ENCODE data around the gene CLPTM1.
"Not testable (repeated sequence)": the region's sequence is repeated elsewhere in the genome, so short reads cannot be mapped to it uniquely, and the experiment has no call there.

Gene CLPTM1

DNA sequence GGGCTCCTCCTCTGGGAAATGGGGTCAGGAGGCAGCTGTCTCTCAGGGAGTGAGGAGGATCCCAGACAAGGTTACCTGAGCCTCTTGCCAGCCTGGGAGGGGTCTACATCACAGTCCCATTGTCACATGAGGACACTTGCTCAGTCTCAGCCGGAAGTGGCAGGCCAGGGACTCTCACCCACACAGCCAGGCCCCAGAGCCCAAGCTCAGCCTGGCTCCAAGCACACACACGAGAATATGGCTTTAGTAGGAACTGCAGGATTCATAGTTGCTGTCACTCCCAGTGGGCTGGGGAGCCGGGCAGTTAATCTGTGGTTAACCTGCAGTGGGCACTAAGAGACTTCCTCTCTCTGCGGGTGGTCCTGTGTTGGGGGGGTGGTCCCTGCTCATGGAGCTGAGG, 30.3 kb downstream of the CLPTM1 start:
- no peak for DNase-seq

DNA sequence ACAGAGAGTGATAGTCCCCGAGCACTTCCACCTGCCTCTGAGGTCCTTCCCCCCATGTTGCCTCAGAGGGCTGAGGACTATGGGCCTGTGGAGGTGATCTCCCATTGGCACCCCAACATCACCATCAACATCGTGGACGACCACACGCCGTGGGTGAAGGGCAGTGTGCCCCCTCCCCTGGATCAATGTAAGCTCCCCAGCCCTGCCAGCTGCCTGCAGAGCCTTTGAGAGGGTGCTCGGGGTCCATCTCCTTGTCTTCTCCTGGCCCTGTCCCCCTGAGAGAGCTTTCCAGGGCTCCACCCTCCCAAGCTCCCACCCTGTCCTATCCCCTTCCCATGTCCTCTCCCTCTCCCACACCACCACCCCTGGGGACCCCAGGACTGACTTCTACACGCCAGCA, 31.2 kb downstream of the CLPTM1 start:
- DNase-seq, result no peak

DNA sequence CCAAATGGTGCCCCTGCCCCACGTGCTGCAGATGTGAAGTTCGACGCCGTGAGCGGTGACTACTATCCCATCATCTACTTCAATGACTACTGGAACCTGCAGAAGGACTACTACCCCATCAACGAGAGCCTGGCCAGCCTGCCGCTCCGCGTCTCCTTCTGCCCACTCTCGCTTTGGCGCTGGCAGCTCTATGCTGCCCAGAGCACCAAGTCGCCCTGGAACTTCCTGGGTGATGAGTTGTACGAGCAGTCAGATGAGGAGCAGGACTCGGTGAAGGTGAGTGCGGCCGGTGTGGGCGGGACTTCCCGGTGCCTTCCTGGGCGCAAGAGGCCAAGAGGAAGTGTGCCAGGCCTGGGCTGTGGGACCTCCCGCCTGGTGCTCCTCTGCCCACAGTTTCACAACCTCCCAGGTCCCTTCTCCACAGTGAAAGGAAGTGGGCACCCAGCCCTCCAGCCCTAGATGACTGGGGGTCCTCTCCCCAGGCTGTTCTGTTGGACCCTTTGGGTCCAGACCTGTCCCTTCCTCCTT, 32.0 kb downstream of the CLPTM1 start:
- DNase-seq, result no peak

DNA sequence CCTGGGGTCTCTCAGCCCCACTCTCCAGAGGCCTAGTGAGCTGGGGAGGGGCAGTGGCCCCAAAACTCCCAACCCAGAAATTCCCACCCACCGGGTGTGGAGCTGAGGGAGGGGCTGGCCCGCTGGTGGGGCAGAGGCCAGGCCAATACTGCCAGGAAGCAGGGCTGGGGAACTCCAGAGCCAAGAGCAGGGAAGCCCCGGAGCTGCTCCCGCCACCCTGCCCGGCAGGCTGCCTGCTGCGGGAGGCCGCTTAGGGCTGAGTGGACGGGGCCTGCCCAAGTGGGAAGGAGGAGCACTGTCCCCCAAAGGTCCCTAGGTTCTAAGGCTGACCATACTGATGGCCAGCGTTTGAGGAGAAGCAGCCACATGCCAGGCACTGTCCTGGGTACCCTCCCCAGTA, 33.1 kb downstream of the CLPTM1 start:
- DNase-seq, result no peak

DNA sequence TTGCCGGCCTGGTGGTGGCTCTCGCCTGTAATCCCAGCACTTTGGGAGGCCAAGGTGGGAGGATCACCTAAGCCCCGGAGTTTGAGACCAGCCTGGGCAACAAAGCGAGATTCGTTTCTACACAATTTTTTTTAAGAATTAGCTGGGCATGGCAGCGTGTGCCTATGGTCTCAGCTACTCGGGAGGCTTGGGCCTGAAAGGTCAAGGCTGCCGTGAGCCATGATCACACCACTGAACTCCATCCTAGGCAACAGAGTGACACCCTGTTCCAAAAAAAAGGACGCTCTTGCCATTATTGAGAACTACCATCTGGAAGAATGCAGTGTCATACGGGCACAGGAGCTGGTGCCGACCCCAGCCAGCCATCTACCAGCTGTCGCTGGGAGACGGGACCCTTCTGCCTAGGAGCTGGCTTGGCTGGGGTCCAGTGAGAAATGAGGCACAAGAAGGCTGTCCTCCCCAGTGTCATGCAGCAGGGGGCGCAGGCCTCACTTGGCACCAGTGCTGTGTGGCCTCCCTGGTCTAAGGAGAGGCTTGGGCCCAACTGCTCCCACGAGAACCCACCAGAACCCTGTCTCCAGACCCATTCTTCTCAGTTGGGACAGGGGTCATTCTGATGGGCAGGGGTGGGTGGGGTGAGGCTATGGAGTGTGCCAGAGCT, 33.8 kb downstream of the CLPTM1 start:
- DNase-seq, result peak; percentile 71

DNA sequence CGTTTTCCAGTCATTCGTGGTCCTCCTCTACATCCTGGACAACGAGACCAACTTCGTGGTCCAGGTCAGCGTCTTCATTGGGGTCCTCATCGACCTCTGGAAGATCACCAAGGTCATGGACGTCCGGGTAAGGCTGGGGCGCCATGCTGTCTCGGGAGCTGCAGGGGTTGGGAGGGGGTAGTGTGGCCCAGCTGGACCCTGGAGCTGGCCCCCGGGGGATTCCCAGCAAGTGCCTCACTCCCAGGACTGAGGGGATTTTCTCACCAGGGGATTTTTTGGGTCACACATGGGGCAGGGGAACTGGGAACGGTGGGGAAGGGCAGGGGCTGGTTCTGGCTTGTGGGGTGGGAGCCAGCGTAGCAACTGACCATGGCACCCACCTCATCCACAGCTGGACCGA, 35.3 kb downstream of the CLPTM1 start:
- DNase-seq, result no peak

DNA sequence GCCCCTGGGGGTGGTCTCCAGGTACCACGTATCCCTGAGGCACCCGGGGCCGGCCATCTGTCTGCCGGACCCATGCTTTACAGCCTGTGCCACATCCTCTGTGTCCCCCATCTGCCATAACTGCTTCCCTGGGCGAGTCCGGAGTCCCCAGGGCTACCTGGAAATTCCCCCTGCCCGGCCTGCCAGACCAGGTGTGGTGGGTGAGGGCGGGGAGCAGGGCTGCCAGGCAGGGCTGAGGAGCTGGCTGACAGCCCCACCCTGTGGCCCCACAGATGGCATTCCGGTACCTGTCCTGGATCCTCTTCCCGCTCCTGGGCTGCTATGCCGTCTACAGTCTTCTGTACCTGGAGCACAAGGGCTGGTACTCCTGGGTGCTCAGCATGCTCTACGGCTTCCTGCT, 35.8 kb downstream of the CLPTM1 start:
- DNase-seq, result no peak

DNA sequence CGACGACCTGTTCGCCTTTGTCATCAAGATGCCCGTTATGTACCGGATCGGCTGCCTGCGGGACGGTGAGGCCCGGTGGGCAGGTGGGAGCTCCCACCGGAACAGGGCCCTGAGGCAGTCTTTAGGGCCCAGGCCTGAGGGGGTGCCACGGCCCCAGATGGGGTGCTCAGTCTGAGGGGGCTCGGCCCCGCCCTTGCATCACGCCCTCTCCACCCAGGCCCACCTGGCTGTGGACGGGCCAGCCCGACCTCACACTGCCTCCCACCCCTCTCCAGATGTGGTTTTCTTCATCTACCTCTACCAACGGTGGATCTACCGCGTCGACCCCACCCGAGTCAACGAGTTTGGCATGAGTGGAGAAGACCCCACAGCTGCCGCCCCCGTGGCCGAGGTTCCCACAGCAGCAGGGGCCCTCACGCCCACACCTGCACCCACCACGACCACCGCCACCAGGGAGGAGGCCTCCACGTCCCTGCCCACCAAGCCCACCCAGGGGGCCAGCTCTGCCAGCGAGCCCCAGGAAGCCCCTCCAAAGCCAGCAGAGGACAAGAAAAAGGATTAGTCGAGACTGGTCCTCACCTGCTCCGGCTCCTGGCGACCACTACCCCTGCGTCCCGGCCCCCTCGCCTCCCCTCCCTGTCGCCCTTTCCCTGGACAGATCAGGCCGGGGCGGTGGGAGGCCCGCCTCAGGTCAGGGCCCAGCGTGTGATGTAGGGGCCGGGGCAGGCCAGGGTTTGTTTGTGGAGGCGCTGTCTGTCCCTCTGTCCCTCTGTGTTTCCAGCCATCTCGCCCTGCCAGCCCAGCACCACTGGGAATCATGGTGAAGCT, 37.4 kb downstream of the CLPTM1 start:
- DNase-seq, result no peak

DNA sequence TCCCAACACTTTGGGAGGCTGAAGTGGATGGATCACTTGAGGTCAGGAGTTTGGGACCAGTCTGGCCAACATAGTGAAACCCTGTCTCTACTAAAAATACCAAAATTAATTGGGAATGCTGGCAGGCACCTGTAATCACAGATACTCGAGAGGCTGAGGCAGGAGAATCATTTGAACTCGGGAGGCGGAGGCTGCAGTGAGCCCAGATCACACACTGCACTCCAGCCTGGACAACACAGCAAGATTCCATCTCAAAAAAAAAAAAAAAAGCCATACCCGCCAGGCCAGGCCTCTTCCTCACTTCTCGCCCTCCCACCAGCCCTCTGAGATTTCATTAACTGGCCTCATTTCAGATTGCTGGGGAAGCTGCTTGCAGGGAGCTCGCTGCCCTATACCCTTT, 38.3 kb downstream of the CLPTM1 start:
- no peak for DNase-seq

DNA sequence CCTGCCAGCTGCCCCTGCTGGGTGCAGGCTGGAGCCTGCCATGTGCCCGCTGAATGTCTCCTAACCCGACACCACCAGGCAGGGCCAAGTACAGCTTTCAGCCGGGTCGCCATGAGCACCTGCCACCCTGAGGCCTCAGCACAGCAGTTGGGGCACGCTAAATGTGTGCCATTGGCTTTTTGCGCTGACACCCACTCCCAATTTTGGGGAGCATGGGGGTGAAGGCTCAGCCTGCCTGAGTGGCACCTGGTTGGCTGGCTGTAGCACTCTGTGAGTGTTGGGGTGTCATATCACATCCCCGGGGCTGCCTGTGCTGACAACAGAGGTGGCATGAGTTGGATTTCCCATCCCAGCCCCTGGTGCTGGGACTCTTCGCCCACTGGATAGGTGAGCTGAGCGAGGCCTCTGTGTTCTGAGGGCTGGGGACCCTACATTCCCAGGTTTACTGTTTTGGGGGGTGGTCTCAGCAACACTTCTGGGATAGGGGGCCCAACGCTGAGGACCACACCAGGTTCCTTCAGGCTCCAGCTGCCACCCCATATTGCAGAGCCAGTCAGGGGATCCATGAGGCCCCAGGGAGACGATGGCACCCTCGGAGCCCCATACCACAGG, 38.9 kb downstream of the CLPTM1 start:
- no peak for DNase-seq

DNA sequence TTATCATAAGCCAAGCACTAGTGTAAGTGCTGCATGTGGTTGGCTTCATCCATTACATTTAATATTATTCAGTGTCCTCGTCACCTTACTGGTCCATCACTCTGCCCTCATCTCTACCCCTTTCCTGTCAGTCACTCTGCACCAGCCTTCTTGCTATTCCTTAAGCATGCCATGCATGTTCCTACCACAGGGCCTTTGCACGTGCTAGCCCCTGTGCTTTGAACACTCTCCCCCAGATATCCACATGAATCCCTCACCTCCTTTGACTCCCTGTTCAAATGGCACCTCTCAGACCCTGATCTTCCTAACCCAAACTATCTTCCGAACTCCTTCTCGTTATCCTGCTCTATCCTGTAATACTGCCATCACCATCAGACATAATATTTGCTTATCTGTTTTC, 42.8 kb downstream of the CLPTM1 start:
- no peak for DNase-seq

DNA sequence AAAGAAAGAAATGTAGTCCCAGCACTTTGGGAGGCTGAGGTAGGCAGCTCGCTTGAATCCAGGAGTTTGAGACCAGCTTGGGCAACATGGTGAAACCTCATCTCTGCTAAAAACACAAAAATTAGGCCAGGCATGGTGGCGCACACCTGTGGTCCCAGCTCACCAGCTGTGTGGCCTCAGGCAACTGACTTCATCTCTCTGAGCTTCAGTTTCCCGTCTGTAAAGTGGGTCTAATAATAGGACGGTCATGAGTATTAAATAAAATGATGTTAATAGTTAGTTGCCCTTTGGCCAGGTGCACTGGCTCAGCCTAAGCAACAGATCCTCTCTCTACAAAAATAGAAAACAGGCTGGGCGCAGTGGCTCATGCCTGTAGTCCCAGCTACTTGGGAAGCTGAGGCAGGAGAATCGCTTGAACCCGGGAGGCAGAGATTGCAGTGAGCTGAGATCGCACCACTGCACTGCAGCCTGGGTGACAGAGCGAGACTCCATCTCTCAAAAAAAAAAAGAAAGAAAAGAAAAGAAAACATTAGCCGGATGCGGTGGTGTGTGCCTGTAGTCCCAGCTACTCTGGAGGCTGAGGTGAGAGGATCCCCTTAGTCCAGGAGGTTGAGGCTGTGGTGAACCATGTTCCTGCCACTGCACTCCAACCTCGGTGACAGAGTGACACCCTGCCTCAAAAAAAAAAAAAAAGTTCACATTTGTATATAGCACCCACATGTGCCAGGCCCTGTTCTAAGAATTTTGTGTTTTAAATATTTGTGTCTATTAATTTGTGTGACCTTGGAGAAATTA, 44.1 kb downstream of the CLPTM1 start:
- not testable (repeated sequence) for DNase-seq

DNA sequence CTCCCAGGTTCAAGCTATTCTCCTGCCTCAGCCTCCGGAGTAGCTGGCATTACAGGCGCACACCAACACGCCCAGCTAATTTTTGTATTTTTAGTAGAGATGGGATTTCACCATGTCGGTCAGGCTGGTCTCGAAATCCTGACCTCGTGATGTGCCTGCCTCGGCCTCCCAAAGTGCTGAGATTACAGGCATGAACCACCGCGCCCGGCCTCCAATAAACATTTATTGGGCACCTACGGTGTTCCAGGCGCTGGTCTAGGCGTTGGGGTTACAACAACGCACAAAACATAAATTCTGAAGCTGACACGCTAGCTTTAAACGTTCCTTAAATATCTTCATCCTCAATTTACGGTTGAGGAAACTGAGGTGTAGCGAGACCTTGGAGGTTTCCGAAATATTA, 45.5 kb downstream of the CLPTM1 start:
- not testable (repeated sequence) for DNase-seq

DNA sequence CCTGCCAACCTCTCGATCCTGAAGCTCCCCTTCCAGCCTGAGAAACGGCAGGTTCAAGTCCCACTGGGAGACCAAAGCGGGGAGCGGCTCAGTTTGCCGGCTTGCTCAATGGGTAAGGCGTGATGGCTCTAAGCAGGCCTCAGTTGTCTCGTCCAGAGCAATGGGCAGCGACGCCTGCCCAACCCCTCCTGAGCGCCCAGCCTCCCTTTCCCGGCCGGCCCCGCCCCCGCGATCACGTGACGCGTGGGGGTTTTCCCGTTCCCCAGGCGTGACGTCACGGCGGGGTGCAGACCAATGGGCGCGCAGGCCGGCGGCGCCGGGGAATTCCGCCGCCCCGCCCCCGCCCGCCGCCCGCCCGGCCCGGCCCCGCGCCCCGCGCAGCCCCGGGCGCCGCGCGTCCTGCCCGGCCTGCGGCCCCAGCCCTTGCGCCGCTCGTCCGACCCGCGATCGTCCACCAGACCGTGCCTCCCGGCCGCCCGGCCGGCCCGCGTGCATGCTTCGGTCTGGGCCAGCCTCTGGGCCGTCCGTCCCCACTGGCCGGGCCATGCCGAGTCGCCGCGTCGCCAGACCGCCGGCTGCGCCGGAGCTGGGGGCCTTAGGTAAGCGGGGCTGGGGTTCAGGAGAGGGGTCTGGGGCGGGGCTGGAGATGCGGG, 46.0 kb downstream of the CLPTM1 start, which contains the start of gene RELB:
RELB (plus strand) TSS at position 378 of the 653 bp plus-strand sequence; CDS start at position 494, 116 bp downstream.
- DNase-seq, result peak; percentile 98

DNA sequence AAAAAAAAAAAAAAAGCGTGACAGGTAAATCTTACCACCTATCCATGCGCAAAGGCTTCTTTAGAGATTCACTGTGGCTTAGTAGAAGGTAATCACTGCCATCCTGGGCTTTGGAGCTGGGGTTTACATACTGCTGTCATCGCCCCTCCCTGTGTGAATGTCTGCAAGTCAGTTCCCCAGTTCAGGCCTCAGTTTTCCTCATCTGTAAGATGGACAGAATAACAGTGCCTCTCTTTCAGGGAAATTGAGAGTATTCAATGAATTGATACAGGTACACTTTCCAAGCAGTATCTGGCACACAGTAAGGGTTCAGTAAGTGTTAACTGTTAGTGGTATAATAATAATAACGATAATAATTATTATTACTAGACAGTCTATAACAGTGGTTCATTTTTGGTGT, 48.3 kb downstream of the CLPTM1 start:
- no peak for DNase-seq

DNA sequence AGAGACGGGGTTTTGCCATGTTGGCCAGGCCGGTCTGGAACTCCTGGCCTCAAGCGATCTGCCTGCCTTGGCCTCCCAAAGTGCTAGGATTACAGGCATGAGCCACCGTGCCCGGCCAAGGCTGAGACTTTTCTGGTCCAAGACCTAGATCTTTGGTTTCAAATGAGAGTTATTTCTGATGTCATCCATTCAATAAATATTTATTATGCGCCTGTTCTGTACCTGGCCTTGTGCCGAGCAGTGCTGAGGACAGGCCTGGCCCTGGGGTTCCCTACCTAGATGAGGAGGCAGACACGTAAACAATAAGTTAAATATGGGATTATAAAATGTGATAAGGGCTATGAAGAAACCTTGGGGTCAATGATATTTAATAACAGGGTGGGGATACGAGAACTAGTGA, 50.6 kb downstream of the CLPTM1 start:
- DNase-seq, result no peak

DNA sequence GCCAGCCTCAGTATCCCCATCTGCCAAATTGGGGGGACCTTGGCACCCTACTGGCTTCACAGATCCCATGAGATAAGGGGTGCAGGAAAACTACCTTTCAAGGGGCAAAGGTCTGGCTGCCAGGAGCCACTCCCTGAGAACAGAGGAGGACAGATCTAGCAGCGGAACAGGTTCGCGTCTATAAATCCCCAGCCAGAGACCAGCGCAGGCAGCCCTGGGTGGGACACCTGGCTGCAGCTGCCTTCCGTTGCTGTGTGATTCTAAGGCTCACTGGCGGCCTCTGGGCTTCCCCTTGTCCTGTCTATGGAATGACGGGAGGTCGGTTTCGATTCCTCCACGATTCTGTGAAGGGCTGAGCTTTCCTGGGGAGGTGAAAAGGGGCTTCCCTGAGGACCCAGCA, 53.4 kb downstream of the CLPTM1 start:
- no peak for DNase-seq

DNA sequence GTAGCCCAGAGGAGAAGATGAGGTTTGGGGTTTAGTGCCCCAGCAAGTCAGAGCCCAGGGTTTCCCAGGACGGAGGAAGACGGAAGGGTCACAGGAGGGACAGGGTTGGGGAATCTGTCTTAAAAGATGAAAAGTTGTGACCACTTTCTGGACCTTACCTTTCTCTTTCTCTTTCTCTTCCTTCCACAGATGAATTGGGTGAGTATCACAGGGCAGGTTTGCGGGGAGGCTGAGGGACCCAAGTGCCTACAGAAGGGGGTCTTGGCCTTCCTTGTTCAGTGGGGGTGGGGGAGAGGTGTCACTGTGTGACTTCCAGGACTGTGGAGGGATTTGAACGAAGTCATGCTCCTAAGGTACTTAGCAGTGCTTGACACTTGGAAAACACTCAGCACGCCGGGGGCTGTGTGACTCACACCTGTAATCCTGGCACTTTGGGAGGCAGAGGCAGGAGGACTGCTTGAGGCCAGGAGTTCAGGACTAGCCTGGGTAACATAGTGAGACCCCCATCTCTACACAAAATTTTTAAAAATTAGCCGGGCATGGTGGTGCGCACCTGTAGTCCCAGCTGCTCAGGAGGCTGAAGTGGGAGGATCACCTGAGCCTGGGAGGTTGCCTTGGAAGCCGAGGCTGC, 54.6 kb downstream of the CLPTM1 start:
- DNase-seq, result no peak

DNA sequence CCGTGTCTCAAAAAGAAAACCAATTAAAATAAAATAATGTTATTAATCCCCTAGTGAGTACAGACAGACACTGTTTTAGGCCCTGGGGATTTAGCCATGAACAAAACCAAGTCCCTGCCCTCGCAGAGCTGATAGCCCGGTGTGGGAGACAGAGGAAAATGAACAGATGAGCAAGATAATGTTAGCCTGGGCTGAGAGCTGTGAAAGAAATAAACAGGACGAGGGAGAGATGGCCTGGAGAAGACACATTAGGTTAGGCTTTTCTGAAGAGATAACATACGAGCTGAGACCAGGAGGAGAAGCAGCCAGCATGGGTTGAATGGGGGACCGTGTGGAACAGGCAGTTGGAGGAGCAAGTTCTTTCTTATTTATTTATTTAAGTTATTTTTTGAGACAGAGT, 55.1 kb downstream of the CLPTM1 start:
- no peak for DNase-seq

DNA sequence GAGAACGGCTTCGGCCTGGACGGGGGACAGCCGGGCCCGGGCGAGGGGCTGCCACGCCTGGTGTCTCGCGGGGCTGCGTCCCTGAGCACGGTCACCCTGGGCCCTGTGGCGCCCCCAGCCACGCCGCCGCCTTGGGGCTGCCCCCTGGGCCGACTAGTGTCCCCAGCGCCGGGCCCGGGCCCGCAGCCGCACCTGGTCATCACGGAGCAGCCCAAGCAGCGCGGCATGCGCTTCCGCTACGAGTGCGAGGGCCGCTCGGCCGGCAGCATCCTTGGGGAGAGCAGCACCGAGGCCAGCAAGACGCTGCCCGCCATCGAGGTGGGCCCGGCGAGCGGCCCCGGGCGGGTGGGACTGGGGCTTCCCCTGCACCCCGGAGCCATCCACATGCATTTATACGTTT, 56.8 kb downstream of the CLPTM1 start:
- no peak for DNase-seq

DNA sequence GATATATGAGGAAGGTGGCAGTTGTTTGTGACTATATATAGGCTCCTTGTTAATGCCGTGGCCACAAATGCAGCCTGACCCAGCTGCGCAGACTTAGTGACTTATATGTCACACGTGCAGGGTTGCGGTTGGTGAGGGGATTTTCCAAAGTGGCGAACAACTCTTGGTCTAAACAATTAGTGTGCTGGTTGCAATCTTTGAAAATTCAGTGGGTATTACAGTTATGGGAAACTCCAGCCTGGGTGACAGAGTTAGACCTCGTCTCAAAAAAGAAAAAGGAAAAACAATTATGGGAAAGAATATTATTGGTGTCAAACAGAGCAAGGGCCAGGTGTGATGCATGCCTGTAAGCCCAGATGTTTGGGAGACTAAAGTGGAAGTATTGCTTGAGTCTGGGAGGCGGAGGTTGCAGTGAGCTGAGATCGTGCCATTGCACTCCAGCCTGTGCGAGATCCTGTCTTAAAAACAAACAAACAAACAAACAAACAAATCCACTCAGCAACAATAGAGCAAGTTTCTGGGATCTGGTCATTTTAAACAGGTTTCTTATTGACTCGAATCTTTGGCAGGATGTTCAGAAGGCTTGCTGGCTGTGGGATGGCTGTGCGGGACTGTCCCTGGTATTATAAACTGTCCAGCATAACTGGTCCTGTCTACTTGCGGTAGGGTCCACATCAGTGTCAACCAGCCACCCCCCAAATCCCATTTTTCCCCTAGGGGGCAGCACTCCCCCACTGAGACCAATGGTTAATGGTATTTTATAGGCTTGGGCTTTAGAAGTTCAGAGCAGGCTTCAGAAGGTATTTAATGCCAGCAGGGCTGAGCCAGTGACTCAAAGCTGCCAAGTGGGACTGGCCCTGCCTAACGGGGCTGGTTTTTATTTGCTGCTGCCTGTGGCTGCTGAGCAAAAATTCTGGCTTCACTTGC, 61.5 kb downstream of the CLPTM1 start:
- peak; percentile 91 for DNase-seq
